Vagina (tissue), 2 donors: Measurements from ENCODE around the gene RMDN2.

Experiments used
- CTCF ChIP-seq, 3 experiments: fragments of 450-650 bp in 2 of 3; fragments of 200-600 bp in 1 of 3; sonication (generic) in 1 of 3; IDR thresholded peaks; one replicate each; pipeline ENCODE4 v1.5.1; 2017 to 2019; ENCODE audit warnings: antibody characterized with exemption in 3 of 3, mild to moderate bottlenecking in 2 of 3, moderate library complexity in 2 of 3
- POLR2A ChIP-seq, 2 donors: fragments of 450-650 bp; IDR thresholded peaks; one replicate each; pipeline ENCODE4 v1.6.1; 2017; ENCODE audit warnings: antibody characterized with exemption in 2 of 2, mild to moderate bottlenecking in 2 of 2, moderate library complexity in 2 of 2
- POLR2AphosphoS5 ChIP-seq, 2 donors: sonication (generic); formaldehyde crosslinking; IDR thresholded peaks; one replicate each; pipeline ENCODE4 v1.9.0; 2017; ENCODE audit warnings: antibody characterized with exemption in 2 of 2, mild to moderate bottlenecking in 2 of 2, low read depth in 1 of 2; ENCODE audit not compliant: insufficient read depth in 1 of 2

- TF ChIP-seq POLR2A (IDR thresholded peaks at IDR 0.05) (no peak), POLR2AphosphoS5 (IDR thresholded peaks at IDR 0.05; ENCODE audit: insufficient read depth in 1 of 2, low read depth in 1 of 2) (no peak), CTCF (IDR thresholded peaks at IDR 0.05) (no peak)
These were observed 105.7 kb downstream of the RMDN2 start for GRCh38 chr2:38030635-38031355.
